ENCODE data around the gene LIMK1.
"Not testable (repeated sequence)": the region's sequence is repeated elsewhere in the genome, so short reads cannot be mapped to it uniquely, and the experiment has no call there.

Gene LIMK1

GRCh38 chr7:74084722-74085578, 1.3 kb downstream of the LIMK1 start:
- no peak for DNase-seq

- no peak for DNase-seq
These were observed 4.3 kb downstream of the LIMK1 start for GRCh38 chr7:74087791-74088453.

GRCh38 chr7:74092321-74092963, 8.8 kb downstream of the LIMK1 start:
- no peak for DNase-seq

- peak; percentile 52 for DNase-seq
These were observed 9.4 kb downstream of the LIMK1 start for GRCh38 chr7:74092964-74093471.

- no peak for DNase-seq
These were observed 10.1 kb downstream of the LIMK1 start for GRCh38 chr7:74093671-74094223.

- peak; percentile 80 for DNase-seq
These were observed 10.9 kb downstream of the LIMK1 start for GRCh38 chr7:74094224-74095101.

GRCh38 chr7:74095135-74095534, 11.5 kb downstream of the LIMK1 start:
- no peak for DNase-seq

- DNase-seq = no peak
These were observed 14.5 kb downstream of the LIMK1 start for GRCh38 chr7:74097937-74098614.

- DNase-seq = no peak
These were observed 15.4 kb downstream of the LIMK1 start for GRCh38 chr7:74099031-74099430.

GRCh38 chr7:74101061-74101681, 17.6 kb downstream of the LIMK1 start:
- DNase-seq = no peak

GRCh38 chr7:74103219-74103772, 19.7 kb downstream of the LIMK1 start:
- no peak for DNase-seq

- no peak for DNase-seq
These were observed 21.1 kb downstream of the LIMK1 start for GRCh38 chr7:74104702-74105101.

GRCh38 chr7:74105992-74106391, 22.4 kb downstream of the LIMK1 start:
- no peak for DNase-seq

GRCh38 chr7:74106846-74107245, 23.2 kb downstream of the LIMK1 start:
- no peak for DNase-seq

GRCh38 chr7:74115326-74115725, 31.7 kb downstream of the LIMK1 start:
- DNase-seq = no peak

GRCh38 chr7:74116356-74116755, 32.8 kb downstream of the LIMK1 start:
- DNase-seq = no peak

GRCh38 chr7:74119831-74120230, 36.2 kb downstream of the LIMK1 start:
- DNase-seq = no peak

GRCh38 chr7:74121401-74122249, 38.0 kb downstream of the LIMK1 start:
- no peak for DNase-seq

- DNase-seq = not testable (repeated sequence)
These were observed 40.3 kb downstream of the LIMK1 start for GRCh38 chr7:74123892-74124291.

Measured in GDM1 (cell line).